HG03520 (cell line): ENCODE measurements around the gene MDM1.

Experiments
- ATAC-seq: cut with Tn5 transposase; IDR thresholded peaks from one replicate; pipeline ENCODE4 v1.9.1; 2021; ENCODE audit warnings: mild to moderate bottlenecking, moderate library complexity; ENCODE audit not compliant: unreplicated experiment

The MDM1 gene

GRCh38 chr12:68331869-68332727, at the start of gene MDM1:
TSS of gene MDM1 (minus strand) at chr12:68332362. CDS start at chr12:68332245, 117 bp downstream.
- ATAC-seq: peak; percentile 98

- no peak for ATAC-seq
These were observed 49.5 kb upstream of the MDM1 start for GRCh38 chr12:68381476-68382219.

GRCh38 chr12:68378872-68379606, 46.9 kb upstream of the MDM1 start:
- ATAC-seq: no peak

- no peak for ATAC-seq
These were observed 45.7 kb upstream of the MDM1 start for GRCh38 chr12:68377881-68378280.

GRCh38 chr12:68376901-68377300, 44.7 kb upstream of the MDM1 start:
- ATAC-seq: no peak

GRCh38 chr12:68375756-68376695, 43.9 kb upstream of the MDM1 start:
- ATAC-seq: no peak

GRCh38 chr12:68374307-68374982, 42.3 kb upstream of the MDM1 start:
- peak; percentile 95 for ATAC-seq

- no peak for ATAC-seq
These were observed 38.5 kb upstream of the MDM1 start for GRCh38 chr12:68370667-68371066.

- ATAC-seq: no peak
These were observed 37.9 kb upstream of the MDM1 start for GRCh38 chr12:68370006-68370590.

GRCh38 chr12:68368327-68368726, 36.2 kb upstream of the MDM1 start:
- ATAC-seq: no peak

GRCh38 chr12:68367903-68368302, 35.7 kb upstream of the MDM1 start:
- no peak for ATAC-seq

GRCh38 chr12:68367116-68367515, 35.0 kb upstream of the MDM1 start:
- ATAC-seq: no peak

GRCh38 chr12:68364893-68365725, 32.9 kb upstream of the MDM1 start:
- ATAC-seq: peak; percentile 75

GRCh38 chr12:68364328-68364727, 32.2 kb upstream of the MDM1 start:
- ATAC-seq: no peak

- ATAC-seq: no peak
These were observed 29.8 kb upstream of the MDM1 start for GRCh38 chr12:68361953-68362352.

- no peak for ATAC-seq
These were observed 27.5 kb upstream of the MDM1 start for GRCh38 chr12:68359674-68360073.

- ATAC-seq: peak; percentile 83
These were observed 26.6 kb upstream of the MDM1 start for GRCh38 chr12:68358532-68359485.
